GOT3 (cell line): ENCODE measurements around the gene ADORA1.

Source experiments
- DNase-seq: peaks from one replicate; lab custom pipeline; 2025; ENCODE audit warnings: mixed read lengths; lab: John Stamatoyannopoulos, UW

Gene ADORA1

GRCh38 chr1:203173011-203173555 is 45.6 kb downstream of the ADORA1 start:
- no peak for DNase-seq

DNA sequence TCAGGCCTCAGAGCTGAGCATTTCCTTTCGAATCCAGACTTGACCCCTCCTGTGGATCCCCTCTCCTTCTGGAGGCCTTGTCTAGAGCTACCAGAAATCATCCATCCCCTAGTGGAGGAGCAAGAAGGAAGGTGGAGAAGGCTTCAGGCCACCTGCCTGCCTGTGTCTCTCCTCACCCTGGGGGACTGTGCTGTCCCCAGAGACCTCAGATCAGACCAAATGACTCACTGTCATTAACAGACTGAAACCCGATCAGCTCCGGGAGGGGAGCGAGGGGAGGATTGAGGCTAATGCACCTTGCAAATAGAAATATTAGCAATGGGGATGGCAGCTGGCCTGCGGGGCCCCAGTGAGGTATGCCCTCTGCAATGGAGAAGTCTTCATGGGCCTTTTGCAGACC is 46.0 kb downstream of the ADORA1 start:
- DNase-seq, result no peak

- DNase-seq, result no peak
Observed at GRCh38 chr1:203174324-203174985, 46.9 kb downstream of the ADORA1 start.

GRCh38 chr1:203175237-203175826 is 47.8 kb downstream of the ADORA1 start, which contains the start of gene MYBPH:
Gene MYBPH (minus strand): TSS chr1:203175826. CDS start chr1:203175755, 71 bp downstream.
- DNase-seq, result no peak

- DNase-seq, result no peak
Observed at GRCh38 chr1:203175827-203176241, 48.3 kb downstream of the ADORA1 start.

DNA sequence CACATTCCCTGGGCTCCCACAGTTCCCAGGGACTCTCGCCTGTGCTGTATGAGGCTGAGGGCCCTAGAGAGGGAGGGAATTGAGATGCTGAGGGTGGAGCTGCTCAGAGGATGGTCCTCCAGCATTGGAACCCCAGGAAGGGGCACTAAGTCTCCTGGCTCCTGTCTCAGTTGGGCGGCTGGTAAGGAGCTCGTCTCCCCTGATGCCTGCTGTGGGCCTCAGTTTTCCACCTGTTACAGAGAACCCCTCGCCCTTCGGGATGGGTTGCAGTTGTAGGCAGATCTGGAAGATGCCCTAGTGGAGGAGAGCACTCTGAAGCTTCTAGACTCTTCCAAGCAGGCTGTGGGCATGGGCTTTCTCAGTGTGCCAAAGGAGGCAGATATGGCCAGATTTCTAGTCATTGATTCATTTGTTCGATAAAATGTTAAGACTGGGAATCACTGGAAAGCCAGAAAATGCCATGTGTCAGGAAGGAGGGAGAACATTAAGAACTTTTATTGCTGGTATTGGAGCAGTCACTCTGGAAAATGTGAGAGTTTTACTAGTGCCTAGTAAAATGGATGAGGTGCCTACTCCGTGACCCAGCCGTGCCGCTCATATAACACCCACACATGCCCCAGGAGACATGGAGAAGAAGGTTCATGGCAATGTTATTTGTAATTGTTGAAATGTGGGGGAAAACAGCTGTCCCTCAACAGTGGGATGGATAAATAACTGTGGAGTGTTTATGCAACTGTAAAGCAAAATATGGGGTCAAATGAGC is 48.9 kb downstream of the ADORA1 start:
- no peak for DNase-seq

GRCh38 chr1:203177036-203177405 is 49.5 kb downstream of the ADORA1 start:
- no peak for DNase-seq

GRCh38 chr1:203177470-203178039 is 50.0 kb downstream of the ADORA1 start:
- DNase-seq, result no peak

DNA sequence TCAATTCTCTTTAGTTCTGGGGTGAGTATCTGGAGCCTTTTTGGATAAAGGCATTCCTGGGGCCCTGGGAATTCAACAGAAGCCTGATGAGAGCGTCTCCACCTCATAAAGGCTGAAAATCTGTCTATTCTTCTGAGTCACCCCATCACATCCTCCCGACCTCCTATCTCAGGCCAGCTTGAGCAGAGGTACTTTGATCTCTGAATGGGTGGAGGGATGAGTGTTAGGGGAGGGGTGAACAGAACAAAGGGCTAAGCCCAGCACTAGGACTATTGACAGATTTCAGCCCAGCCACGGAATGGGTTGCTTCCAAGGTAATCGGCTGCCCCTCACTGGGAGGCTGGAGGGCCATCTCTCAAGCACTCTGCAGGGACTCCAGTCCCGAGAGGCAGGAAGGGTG is 50.6 kb downstream of the ADORA1 start:
- DNase-seq, result no peak

DNA sequence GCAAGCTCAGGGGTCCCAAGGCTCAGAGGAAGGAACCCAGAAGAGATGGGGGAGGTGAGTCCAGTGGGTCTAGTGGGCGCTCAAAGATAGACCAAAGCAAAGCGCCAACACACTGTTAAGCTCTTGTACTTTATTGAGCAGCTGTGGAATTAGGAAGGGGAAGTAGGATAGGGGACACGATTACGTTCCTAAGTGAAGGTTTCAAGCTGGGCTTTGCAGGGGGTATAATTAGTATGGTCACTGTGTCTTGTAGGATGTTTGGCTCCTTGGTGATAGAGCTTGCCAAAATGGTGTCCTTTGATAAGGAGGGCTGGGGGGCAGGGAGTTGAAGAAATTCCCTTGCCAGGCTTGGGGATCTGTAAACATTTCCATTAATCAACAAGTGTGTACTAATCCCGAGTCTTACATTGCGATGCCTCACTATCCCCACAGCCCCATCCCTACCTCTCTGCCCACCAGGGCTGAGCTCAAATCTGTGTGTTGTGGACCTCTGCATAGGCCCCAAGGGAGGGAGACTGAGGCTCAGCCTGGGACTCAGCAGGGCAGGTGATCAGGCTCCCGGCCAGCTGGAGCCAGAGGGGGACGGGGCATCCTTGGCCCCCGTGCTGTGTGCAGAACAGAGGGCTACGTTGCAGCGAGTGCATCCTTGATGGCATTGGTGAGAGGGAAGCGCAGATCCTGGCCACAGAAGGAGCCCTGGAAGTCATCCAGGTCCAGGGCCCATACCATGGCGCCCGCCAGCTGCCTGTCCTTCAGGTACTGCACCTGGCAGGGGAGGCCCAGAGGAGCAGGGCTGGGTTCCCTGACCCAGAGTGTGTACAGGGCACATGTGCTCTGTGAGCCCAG is 51.5 kb downstream of the ADORA1 start:
- DNase-seq, result no peak

- no peak for DNase-seq
Observed at GRCh38 chr1:203179667-203180005, 52.1 kb downstream of the ADORA1 start.

- DNase-seq, result no peak
Observed at GRCh38 chr1:203180611-203181330, 53.2 kb downstream of the ADORA1 start.

DNA sequence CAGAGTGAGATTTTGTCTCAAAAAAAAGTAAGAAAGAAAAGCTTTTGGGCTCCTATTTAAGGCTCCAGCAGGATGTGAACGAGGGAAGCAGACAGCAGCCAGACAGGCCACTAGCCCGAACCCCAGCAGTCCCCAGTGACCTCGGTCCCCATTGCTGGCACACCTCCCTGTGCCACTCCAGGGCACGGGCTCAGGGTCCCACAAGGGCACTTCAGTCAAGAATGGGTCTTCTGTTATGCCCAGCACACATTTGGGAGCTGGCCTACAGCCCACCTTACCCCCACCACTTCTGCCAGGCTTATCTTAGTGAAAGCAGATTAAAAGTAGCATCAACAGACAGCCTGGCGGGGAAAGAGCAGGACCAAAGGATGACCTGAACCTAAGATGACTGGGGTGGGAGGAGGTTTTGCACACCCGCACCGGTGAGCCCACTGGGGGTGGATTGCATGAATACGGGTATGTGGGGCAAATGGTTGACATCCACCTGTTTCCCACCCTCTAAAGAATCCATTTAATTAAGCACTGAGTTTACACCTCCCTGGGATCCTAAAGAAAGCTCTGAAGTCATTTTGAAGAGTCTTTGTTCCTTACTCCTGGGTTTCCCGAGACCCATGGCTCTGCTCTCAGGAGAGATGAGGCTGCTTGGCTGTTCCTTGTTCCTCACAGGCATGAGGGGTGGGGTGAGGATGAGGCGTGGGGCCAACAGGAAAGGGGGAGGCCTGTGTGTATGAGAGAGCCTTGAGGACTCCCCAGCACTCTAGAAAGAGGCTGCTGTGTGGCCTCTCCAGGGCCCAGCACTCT is 54.3 kb downstream of the ADORA1 start:
- no peak for DNase-seq

- no peak for DNase-seq
Observed at GRCh38 chr1:203182387-203182953, 54.9 kb downstream of the ADORA1 start.

DNA sequence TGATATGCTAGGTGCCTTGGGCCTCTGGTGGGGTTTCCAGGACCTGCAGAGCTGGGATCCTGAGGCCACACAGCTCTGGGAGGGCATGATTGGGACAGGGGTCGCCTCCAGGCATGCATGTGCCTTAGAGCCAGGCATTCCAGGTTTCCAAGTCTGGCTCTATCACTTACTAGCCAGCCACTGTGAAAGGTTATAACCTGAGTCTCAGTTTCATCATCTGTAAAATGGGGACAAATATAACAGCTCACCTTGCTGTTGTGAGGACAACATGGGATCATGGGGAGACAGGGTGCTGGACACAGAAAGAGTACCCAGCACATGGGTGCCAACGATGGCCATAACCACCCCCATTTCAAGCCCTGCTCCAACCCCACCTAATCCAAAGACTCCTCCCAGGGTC is 56.3 kb downstream of the ADORA1 start:
- no peak for DNase-seq

DNA sequence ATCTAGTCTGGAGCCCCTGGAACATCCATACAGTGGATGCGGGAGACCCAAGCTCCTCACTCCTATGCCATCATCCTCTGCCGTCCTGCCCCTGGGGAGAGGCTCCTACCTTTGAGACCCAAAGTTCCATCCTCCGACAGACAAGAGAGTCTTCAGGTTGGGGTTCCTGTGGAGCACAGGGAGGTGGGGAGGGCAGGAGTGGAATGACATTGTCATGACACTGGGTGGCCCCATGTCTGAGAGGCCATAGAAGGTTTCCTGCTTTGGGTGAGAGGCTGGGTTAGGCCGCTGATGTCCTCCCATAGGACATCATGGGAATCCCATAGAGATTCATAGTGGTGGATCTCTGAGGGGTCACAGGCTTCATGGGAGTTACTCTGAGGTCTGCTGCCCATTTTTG is 56.9 kb downstream of the ADORA1 start:
- no peak for DNase-seq

DNA sequence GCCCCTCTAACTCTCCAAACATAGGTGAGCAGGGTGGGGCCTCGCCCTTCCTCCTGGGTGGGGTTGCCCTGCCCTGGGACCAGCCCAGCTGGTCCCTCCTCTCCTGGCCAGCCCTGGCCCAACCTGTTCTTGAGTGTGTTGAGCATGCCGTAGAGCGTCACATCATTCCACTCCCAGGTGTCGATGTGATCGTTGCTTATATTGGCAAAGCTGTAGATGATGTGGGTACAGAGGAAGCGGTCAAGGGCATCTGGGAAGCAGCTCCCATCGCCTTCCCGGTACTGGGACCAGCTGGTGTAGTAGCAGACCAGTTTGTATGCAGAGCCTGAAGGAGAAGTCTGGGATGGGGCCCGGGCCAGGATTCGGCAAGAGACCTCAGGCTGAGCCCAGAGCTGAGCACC is 57.5 kb downstream of the ADORA1 start:
- no peak for DNase-seq

- DNase-seq, result no peak
Observed at GRCh38 chr1:203185585-203185984, 58.1 kb downstream of the ADORA1 start.

DNA sequence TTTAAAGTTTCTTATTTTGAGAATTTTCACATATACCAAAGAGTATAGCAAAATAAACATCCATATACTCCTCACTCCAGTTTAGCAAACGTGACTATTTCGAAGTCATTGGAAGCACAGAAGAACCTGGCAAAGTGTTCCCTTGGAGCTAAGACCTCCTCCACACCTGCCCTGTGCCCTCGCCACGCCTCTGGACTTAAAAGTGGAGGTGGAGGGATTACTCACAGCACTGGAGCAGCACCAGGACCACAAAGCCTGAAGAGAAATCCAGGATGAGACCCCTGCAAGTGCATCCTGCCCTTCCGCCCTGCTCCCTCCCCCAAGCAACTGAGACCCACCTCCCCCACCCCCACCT is 58.5 kb downstream of the ADORA1 start:
- no peak for DNase-seq
